ENCODE results near the gene CCHCR1.
A peak's percentile ranks its signal among the peaks of the same experiment; 100 is the strongest.

CCHCR1 gene

GRCh38 chr6:31132806-31133205 lies 24.8 kb downstream of the CCHCR1 start:
- DNase-seq (ENCODE audit: low spot score): no peak
- TF ChIP-seq CTCF (IDR thresholded peaks at IDR 0.05): no peak
- Histone ChIP-seq H3K27ac (no peak overlapping the region), H3K4me3 (no peak overlapping the region)

DNA sequence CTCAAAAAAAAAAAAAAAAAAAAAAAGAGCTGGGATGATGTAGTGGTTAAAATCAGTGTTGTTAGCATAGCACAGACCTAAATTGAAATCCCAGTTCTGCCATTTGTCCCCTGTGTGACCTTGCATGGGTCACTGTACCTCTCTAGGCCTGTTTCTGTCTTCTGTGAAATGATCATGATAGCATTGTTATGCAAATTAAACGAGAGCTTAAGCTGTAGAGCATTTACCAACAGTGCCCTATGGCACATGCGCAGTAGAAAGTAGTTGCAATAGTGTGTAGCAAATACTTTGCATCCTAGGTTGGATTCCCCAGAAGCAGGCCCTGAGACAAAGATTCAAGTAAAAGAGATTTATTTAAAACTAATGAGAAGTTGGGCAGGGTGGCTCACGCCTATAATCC lies 26.0 kb downstream of the CCHCR1 start:
- no peak for DNase-seq (ENCODE audit: low spot score)
- Histone ChIP-seq H3K27ac (no peak overlapping the region), H3K4me3 (no peak overlapping the region)
- TF ChIP-seq CTCF (IDR thresholded peaks at IDR 0.05): no peak

DNA sequence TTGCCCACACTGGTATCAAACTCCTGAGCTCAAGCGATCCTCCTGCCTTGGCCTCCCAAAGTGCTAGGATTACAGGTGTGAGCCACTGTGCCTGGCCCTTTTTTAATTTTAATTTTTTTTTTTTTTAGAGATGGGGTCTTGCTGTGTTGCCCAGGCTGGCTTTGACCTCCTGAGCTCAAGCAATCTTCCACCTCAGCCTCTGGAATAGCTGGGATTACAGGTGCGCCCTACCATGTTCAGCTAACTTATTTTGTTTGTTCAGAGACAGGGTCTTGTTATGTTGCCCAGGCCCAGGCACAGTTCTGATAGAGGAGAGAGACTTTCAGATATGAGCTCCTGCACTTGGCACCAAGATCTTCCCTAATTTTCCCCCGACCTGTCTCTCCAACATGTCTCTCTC lies 26.9 kb downstream of the CCHCR1 start:
- no peak overlapping the region for H3K4me3 ChIP-seq
- H3K27ac ChIP-seq: no peak overlapping the region
- TF ChIP-seq CTCF (IDR thresholded peaks at IDR 0.05): no peak
- no peak for DNase-seq (ENCODE audit: low spot score)

DNA sequence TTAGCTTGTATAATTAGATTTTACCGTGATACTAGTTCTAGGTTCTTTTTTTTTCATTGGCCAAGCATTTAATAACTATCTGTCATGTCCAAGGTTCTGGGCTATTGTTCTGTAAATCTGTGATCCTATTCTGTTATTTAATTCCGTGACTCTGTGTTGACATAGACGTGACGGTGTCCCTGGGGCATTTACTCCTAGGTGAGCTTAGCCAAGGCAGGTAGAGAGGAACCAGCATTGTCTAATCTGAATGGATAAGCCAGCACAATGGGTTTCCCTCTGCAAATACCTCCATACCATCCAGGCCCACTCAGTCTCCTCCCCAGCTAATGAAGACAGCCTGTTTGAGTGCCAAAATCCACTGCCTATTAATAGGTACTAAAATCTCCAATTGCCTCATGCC lies 28.5 kb downstream of the CCHCR1 start:
- Histone ChIP-seq H3K4me3 (no peak overlapping the region), H3K27ac (no peak overlapping the region)
- TF ChIP-seq CTCF (IDR thresholded peaks at IDR 0.05): no peak
- no peak for DNase-seq (ENCODE audit: low spot score)

DNA sequence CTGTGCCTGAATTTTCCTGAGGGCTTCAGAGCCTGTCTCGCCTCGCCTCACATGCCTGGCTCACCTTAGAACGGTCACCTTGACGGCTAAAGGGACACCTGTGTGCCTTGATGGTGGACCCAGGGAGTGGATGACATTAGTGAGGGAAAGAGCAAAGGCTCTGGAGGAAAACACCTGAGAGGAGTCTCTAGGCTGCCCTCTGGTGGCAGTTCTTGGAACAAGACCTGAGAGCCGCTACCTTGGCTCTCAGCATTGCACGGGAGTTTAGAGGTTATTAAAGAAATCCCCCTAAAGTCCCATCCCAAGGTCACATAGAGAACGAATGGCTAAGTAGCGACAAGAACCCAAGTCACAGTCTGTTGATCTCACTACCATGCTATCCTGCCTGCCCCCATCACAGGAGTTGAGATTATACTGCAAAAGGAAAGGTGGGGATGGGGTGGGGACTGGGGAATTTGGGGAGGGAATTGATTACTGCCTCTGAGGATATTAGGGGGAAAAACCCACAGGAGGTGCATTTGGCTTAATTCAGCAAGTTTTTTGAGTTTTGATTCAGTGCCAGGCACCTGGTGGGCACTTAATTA lies 29.4 kb downstream of the CCHCR1 start:
- Histone ChIP-seq H3K27ac (no peak overlapping the region), H3K4me3 (no peak overlapping the region)
- no peak for DNase-seq (ENCODE audit: low spot score)
- peak; percentile 88 for TF ChIP-seq CTCF (IDR thresholded peaks at IDR 0.05)

DNA sequence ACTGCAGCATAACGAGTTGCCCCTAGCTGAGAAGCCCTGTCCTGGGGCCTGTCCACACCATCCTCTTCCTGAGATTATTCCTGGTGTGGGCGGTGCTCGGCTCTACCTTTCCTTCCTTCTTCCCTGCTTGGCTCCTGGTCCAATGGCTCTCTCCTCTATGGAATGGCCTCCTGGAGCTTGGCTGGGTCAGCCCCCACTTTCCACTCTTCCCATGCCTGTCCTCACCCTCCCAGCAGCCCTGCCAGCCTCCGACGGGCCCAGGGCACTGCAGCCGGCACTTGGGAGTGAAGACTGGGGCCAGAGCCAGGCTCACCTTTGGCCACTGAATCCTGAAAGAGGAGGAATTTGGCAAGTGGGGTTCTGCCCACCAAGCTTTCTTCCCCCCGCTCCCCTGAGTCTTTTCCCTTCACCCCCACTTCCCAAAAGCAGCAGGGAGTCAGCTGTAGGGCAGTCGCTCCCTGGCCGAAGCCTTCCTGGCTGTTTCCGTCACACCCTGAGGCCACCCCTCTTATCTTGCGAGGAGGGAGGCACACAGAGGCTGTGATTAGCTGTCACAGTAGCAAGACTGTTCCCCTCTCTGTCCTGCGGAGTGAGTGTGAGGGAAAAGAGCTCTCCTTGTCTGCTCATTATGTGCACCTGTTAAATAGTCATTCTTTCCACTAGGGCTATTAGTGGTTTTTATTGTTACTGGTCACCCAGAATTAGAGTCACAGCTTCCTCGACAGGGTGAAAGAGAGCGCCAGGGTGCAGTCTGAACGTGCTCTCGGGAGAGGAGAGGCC lies 31.0 kb downstream of the CCHCR1 start:
- no peak overlapping the region for H3K27ac ChIP-seq
- no peak overlapping the region for H3K4me3 ChIP-seq
- no peak for TF ChIP-seq CTCF (IDR thresholded peaks at IDR 0.05)
- no peak for DNase-seq (ENCODE audit: low spot score)
